ENCODE results near the gene PTPRE.

The PTPRE gene

GRCh38 chr10:127874671-127875448 lies 32.0 kb upstream of the PTPRE start:
- H3K27me3 ChIP-seq = peaks cover 0 to 9% of the 10 kb centered on the region in 2 donors
- H3K27ac ChIP-seq = no peak overlapping the region
- H3K4me1 ChIP-seq = peaks cover 0 to 10% (median 2%) of the 10 kb centered on the region in 4 donors
- H3K9me3 ChIP-seq = no peaks in the 10 kb centered on the region
- intact Hi-C loops (cut with DNase I; ENCODE audit: low total_unique reads) = no loop called here
- DNase-seq = no peak
- no peak overlapping the region for H3K4me3 ChIP-seq
- TF ChIP-seq, protein P1, sequence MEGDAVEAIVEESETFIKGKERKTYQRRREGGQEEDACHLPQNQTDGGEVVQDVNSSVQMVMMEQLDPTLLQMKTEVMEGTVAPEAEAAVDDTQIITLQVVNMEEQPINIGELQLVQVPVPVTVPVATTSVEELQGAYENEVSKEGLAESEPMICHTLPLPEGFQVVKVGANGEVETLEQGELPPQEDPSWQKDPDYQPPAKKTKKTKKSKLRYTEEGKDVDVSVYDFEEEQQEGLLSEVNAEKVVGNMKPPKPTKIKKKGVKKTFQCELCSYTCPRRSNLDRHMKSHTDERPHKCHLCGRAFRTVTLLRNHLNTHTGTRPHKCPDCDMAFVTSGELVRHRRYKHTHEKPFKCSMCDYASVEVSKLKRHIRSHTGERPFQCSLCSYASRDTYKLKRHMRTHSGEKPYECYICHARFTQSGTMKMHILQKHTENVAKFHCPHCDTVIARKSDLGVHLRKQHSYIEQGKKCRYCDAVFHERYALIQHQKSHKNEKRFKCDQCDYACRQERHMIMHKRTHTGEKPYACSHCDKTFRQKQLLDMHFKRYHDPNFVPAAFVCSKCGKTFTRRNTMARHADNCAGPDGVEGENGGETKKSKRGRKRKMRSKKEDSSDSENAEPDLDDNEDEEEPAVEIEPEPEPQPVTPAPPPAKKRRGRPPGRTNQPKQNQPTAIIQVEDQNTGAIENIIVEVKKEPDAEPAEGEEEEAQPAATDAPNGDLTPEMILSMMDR (IDR thresholded peaks at IDR 0.05) = no peak
- no peaks in the 10 kb centered on the region for H3K36me3 ChIP-seq

DNA sequence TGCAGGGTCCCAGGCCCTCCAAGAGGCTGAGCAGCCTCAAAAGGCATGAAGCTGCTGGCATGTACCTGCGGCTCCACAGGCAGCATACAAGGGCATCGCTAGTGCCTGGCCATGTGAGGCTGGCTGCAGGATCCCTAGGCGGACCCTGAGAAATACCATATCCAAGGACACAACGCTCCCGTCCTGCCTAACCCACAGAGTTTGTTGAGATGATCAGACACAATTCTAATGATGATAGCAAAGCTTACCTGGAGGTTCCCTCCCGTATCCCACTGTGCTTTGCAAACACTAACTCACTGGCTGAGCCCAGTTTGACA lies 31.5 kb upstream of the PTPRE start:
- peaks cover 0 to 9% of the 10 kb centered on the region in 2 donors for H3K27me3 ChIP-seq
- H3K36me3 ChIP-seq = no peaks in the 10 kb centered on the region
- intact Hi-C loops (cut with DNase I; ENCODE audit: low total_unique reads) = no loop called here
- H3K9me3 ChIP-seq = no peaks in the 10 kb centered on the region
- no peak overlapping the region for H3K4me3 ChIP-seq
- TF ChIP-seq, protein P1 (IDR thresholded peaks at IDR 0.05) = no peak
- H3K27ac ChIP-seq = no peak overlapping the region
- peaks cover 0 to 10% (median 2%) of the 10 kb centered on the region in 4 donors for H3K4me1 ChIP-seq
- DNase-seq = no peak

GRCh38 chr10:127875916-127876315 lies 31.0 kb upstream of the PTPRE start:
- DNase-seq = no peak
- Histone ChIP-seq H3K4me1 (peaks cover 0 to 10% (median 2%) of the 10 kb centered on the region in 4 donors), H3K9me3 (no peaks in the 10 kb centered on the region), H3K36me3 (no peaks in the 10 kb centered on the region), H3K4me3 (no peak overlapping the region), H3K27me3 (peaks cover 0 to 9% of the 10 kb centered on the region in 2 donors), H3K27ac (no peak overlapping the region)
- intact Hi-C loops (cut with DNase I; ENCODE audit: low total_unique reads) = no loop called here
- TF ChIP-seq, protein P1 (IDR thresholded peaks at IDR 0.05) = no peak

DNA sequence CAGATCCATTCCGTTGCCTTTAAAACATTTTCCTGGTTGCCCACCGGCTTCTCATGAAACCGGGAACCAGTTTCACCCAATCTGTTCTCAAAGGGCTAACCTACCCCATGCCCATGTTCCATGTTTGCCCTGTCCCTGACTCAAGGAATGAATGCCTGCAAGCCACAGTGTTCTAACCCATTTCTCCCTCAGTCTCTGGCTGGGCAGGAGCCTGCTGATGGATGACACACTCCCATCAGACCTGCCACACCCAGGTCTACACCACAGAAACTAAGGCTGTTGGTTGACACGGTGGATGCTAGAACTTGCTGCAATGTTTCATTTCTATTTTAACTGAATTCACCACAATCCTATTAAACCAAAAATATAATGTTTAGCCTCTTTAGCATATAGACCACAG lies 29.8 kb upstream of the PTPRE start:
- no peak for DNase-seq
- Histone ChIP-seq H3K27ac (no peak overlapping the region), H3K4me1 (peaks cover 0 to 5% (median 2%) of the 10 kb centered on the region in 4 donors), H3K36me3 (no peaks in the 10 kb centered on the region), H3K27me3 (peaks cover 0 to 9% of the 10 kb centered on the region in 2 donors), H3K9me3 (no peaks in the 10 kb centered on the region), H3K4me3 (no peak overlapping the region)
- TF ChIP-seq, protein P1 (IDR thresholded peaks at IDR 0.05) = no peak
- intact Hi-C loops (cut with DNase I; ENCODE audit: low total_unique reads) = no loop called here

- intact Hi-C loops (cut with DNase I; ENCODE audit: low total_unique reads) = no loop called here
- H3K27ac ChIP-seq = no peak overlapping the region
- no peaks in the 10 kb centered on the region for H3K4me1 ChIP-seq
- H3K36me3 ChIP-seq = no peaks in the 10 kb centered on the region
- H3K9me3 ChIP-seq = no peaks in the 10 kb centered on the region
- TF ChIP-seq, protein P1 (IDR thresholded peaks at IDR 0.05) = no peak
- peaks cover 0 to 9% of the 10 kb centered on the region in 2 donors for H3K27me3 ChIP-seq
- DNase-seq = no peak
- H3K4me3 ChIP-seq = no peak overlapping the region
These were observed 29.2 kb upstream of the PTPRE start for GRCh38 chr10:127877699-127878098.

Measured in tibial artery (tissue), 4 donors.